H9 (cell line): ENCODE measurements around the gene HKDC1. TPM values are rescaled to one million over a fixed set of nuclear protein-coding genes. Genes with fewer than 3 reads are reported as not detected.

Experiments used
- DNase-seq: peaks from one replicate; pipeline ENCODE4 v3.0.0-alpha.2; 2017
- H2AFZ ChIP-seq: one replicate; pipeline ENCODE4 v1.6.1; 2013; ENCODE audit warnings: mild to moderate bottlenecking, low read length, control low read depth, moderate library complexity
- H2AK5ac ChIP-seq: 2 replicates; pipeline ENCODE4 v1.6.1; 2013; ENCODE audit warnings: low read length, control low read depth, mixed read lengths; ENCODE audit not compliant: insufficient read length
- H2BK120ac ChIP-seq: one replicate; pipeline ENCODE4 v1.6.1; 2013; ENCODE audit warnings: low read depth, mild to moderate bottlenecking, low read length, control low read depth, inconsistent platforms; ENCODE audit not compliant: poor library complexity, severe bottlenecking
- H2BK12ac ChIP-seq: 2 replicates; pipeline ENCODE4 v1.6.1; 2013; ENCODE audit warnings: low read length, control low read depth, mixed read lengths, low read depth; ENCODE audit not compliant: insufficient read length
- H2BK15ac ChIP-seq: 2 replicates; pipeline ENCODE4 v1.6.1; 2013; ENCODE audit warnings: low read depth, low read length, control low read depth
- H2BK20ac ChIP-seq: one replicate; pipeline ENCODE4 v1.6.1; 2013; ENCODE audit warnings: low read depth, mild to moderate bottlenecking, low read length, control low read depth, inconsistent platforms; ENCODE audit not compliant: poor library complexity, severe bottlenecking
- H2BK5ac ChIP-seq: 2 replicates; pipeline ENCODE4 v1.6.1; 2013; ENCODE audit warnings: low read length, control low read depth, mixed read lengths; ENCODE audit not compliant: insufficient read length
- H3K14ac ChIP-seq: 2 replicates; pipeline ENCODE4 v1.6.1; 2013; ENCODE audit warnings: low read length, control low read depth; ENCODE audit not compliant: insufficient read depth
- H3K18ac ChIP-seq: 2 replicates; pipeline ENCODE4 v1.6.1; 2013; ENCODE audit warnings: low read depth, mild to moderate bottlenecking, mixed read lengths, low read length, control low read depth; ENCODE audit not compliant: insufficient read length
- H3K23ac ChIP-seq: 2 replicates; pipeline ENCODE4 v1.6.1; 2013; ENCODE audit warnings: low read length, control low read depth, mixed read lengths, low read depth; ENCODE audit not compliant: insufficient read length
- H3K23me2 ChIP-seq: 2 replicates; pipeline ENCODE4 v1.6.1; 2013; ENCODE audit warnings: low read depth, mild to moderate bottlenecking, mixed read lengths, low read length, control low read depth; ENCODE audit not compliant: insufficient read length, poor library complexity, severe bottlenecking
- H3K27ac ChIP-seq: 2 replicates; pipeline ENCODE4 v1.5.1; 2013; ENCODE audit warnings: low read length, control low read depth, mixed read lengths, low read depth; ENCODE audit not compliant: insufficient read length
- H3K27me3 ChIP-seq: 2 replicates; pipeline ENCODE4 v1.6.1; 2013; ENCODE audit warnings: low read length, control low read depth, inconsistent platforms; ENCODE audit not compliant: insufficient read depth
- H3K4ac ChIP-seq: 2 replicates; pipeline ENCODE4 v1.6.1; 2013; ENCODE audit warnings: low read depth, mild to moderate bottlenecking, control low read depth, inconsistent platforms, low read length, moderate library complexity
- H3K4me1 ChIP-seq: 2 replicates; pipeline ENCODE4 v1.6.1; 2013; ENCODE audit warnings: low read length, control low read depth, inconsistent platforms; ENCODE audit not compliant: insufficient read depth
- H3K4me2 ChIP-seq: 2 replicates; pipeline ENCODE4 v1.6.1; 2013; ENCODE audit warnings: low read length, control low read depth, mixed read lengths; ENCODE audit not compliant: insufficient read length, insufficient read depth
- H3K56ac ChIP-seq: 2 replicates; pipeline ENCODE4 v1.6.1; 2013; ENCODE audit warnings: low read depth, mild to moderate bottlenecking, mixed read lengths, low read length, control low read depth; ENCODE audit not compliant: insufficient read length
- H3K79me1 ChIP-seq: 2 replicates; pipeline ENCODE4 v1.6.1; 2013; ENCODE audit warnings: low read depth, mild to moderate bottlenecking, moderate library complexity, low read length, control low read depth, inconsistent platforms; ENCODE audit not compliant: insufficient read depth, poor library complexity, severe bottlenecking
- H3K79me2 ChIP-seq: 2 replicates; pipeline ENCODE4 v1.6.1; 2013; ENCODE audit warnings: low read length, control low read depth, inconsistent platforms; ENCODE audit not compliant: insufficient read depth
- H3K9ac ChIP-seq: 2 replicates; pipeline ENCODE4 v1.6.1; 2013; ENCODE audit warnings: low read length, control low read depth, mixed read lengths; ENCODE audit not compliant: insufficient read length; ENCODE audit errors: extremely low read depth
- H3K9me3 ChIP-seq: one replicate; pipeline ENCODE4 v1.6.1; 2013; ENCODE audit warnings: low read depth, low read length, inconsistent platforms; ENCODE audit not compliant: control insufficient read depth
- H3T11ph ChIP-seq: one replicate; pipeline ENCODE4 v1.6.1; 2013; ENCODE audit warnings: mild to moderate bottlenecking, low read length, control low read depth, inconsistent platforms
- H4K20me1 ChIP-seq: one replicate; pipeline ENCODE4 v1.6.1; 2013; ENCODE audit not compliant: control insufficient read depth, insufficient read length, insufficient read depth
- H4K5ac ChIP-seq: 2 replicates; pipeline ENCODE4 v1.6.1; 2013; ENCODE audit warnings: low read depth, mild to moderate bottlenecking, mixed read lengths, low read length, control low read depth; ENCODE audit not compliant: insufficient read length
- H4K8ac ChIP-seq: replicated peaks from 2 replicates; pipeline ENCODE4 v1.6.1; 2013; ENCODE audit warnings: low read length, control low read depth, mixed read lengths, low read depth; ENCODE audit not compliant: insufficient read length
- H4K91ac ChIP-seq: 2 replicates; pipeline ENCODE4 v1.6.1; 2013; ENCODE audit warnings: low read depth, mild to moderate bottlenecking, moderate library complexity, mixed read lengths, low read length, control low read depth; ENCODE audit not compliant: insufficient read length
- H3K27ac Mint-ChIP-seq, 3 experiments: 2 replicates in 2 of 3; 3 replicates in 1 of 3; pipeline ENCODE4 v1.8.0; 2020 to 2021; ENCODE audit warnings: mixed read lengths in 3 of 3, mild to moderate bottlenecking in 1 of 3, moderate library complexity in 1 of 3
- H3K27me3 Mint-ChIP-seq: 2 replicates; pipeline ENCODE4 v1.8.0; 2021; ENCODE audit warnings: low read depth, mild to moderate bottlenecking, moderate library complexity, mixed read lengths
- H3K36me3 Mint-ChIP-seq, 3 experiments: 2 replicates in 2 of 3; 3 replicates in 1 of 3; pipeline ENCODE4 v1.8.0; 2020 to 2021; ENCODE audit warnings: low read depth in 3 of 3, mixed read lengths in 3 of 3; ENCODE audit not compliant: insufficient read depth in 1 of 3
- H3K4me1 Mint-ChIP-seq, 2 experiments: 2 replicates each; pipeline ENCODE4 v1.8.0; 2020; ENCODE audit warnings: mixed read lengths in 2 of 2
- H3K4me3 Mint-ChIP-seq, 2 experiments: 2 replicates in 1 of 2; 3 replicates in 1 of 2; pipeline ENCODE4 v1.8.0; 2020 to 2021; ENCODE audit warnings: mild to moderate bottlenecking in 2 of 2, mixed read lengths in 2 of 2, moderate library complexity in 1 of 2
- H3K9me3 Mint-ChIP-seq, 2 experiments: 2 replicates in 1 of 2; 3 replicates in 1 of 2; pipeline ENCODE4 v1.8.0; 2020; ENCODE audit warnings: mild to moderate bottlenecking in 2 of 2, mixed read lengths in 2 of 2, moderate library complexity in 1 of 2
- WGBS: extraction: QIAGEN DNeasy Blood & Tissue Kit; methylation state at CpG from one replicate; pipeline ENCODE4 v1.1.7; 2013; ENCODE audit warnings: missing lambda C conversion rate, low lambda C conversion rate, mixed read lengths; ENCODE audit not compliant: insufficient read length; ENCODE audit errors: extremely low coverage; 5-methylcytosine and 5-hydroxymethylcytosine counted together
- total RNA-seq: library from RNA; stranded (reverse); gene quantifications from 2 replicates; pipeline ENCODE4 v1.2.1, GENCODE V29; 2021
- TF ChIP-seq, protein P1 (sequence below): fragments of 200-600 bp; sonication (generic); conservative IDR thresholded peaks from 3 replicates; pipeline ENCODE4 v1.8.0; 2021; ENCODE audit warnings: antibody characterized with exemption, mild to moderate bottlenecking

Gene HKDC1
- total RNA-seq, 1 experiment from 2014 or later, result not detected

DNA sequence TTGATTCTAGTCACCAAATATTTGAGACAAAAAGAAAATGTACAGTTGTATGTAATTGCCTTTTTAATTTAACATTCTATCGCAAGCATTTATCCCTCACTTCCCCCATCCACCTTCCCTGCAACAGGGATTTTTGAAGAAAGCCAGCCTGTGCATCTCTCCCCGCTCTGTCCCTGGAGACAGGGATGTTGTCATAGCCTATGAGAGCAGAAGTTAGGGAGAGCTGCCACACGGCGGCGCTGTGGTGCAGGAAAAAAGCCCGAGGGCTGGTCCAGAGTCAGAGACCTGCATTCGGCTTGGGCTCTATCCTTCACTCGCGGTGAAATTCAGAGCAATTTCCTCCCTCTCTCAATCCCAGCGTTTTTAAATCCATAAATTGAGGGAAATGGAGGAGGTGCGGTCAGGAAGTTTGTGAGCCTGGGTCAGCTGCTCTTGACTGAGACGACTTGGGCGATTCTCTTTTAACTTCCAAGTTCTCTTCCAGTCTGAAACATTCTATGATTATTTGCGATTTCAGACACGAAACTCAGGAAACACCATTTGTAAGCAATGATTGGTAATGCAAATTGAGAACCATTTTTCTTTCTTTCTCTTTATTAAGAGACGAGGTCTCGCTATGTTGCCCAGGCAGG, 17.5 kb downstream of the HKDC1 start:
- no peak overlapping the region for H2BK120ac ChIP-seq
- H3K9ac ChIP-seq, result no peak overlapping the region
- TF ChIP-seq, protein P1, sequence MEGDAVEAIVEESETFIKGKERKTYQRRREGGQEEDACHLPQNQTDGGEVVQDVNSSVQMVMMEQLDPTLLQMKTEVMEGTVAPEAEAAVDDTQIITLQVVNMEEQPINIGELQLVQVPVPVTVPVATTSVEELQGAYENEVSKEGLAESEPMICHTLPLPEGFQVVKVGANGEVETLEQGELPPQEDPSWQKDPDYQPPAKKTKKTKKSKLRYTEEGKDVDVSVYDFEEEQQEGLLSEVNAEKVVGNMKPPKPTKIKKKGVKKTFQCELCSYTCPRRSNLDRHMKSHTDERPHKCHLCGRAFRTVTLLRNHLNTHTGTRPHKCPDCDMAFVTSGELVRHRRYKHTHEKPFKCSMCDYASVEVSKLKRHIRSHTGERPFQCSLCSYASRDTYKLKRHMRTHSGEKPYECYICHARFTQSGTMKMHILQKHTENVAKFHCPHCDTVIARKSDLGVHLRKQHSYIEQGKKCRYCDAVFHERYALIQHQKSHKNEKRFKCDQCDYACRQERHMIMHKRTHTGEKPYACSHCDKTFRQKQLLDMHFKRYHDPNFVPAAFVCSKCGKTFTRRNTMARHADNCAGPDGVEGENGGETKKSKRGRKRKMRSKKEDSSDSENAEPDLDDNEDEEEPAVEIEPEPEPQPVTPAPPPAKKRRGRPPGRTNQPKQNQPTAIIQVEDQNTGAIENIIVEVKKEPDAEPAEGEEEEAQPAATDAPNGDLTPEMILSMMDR, result peak; percentile 97
- H4K91ac ChIP-seq, result no peak overlapping the region
- no peak overlapping the region for H3K18ac ChIP-seq
- no peaks in the 10 kb centered on the region for H3K9me3 Mint-ChIP-seq
- no peak overlapping the region for H2BK5ac ChIP-seq
- no peak overlapping the region for H4K8ac ChIP-seq
- no peak overlapping the region for H2BK12ac ChIP-seq
- H2AK5ac ChIP-seq, result no peak overlapping the region
- H3K27ac ChIP-seq, result no peak overlapping the region
- H3K4me1 ChIP-seq, result peaks cover 2% of the 10 kb centered on the region; the same call in 1 of the 2 replicates
- no peak overlapping the region for H3K14ac ChIP-seq
- no peak overlapping the region for H3K27ac Mint-ChIP-seq
- no peaks in the 10 kb centered on the region for H3K9me3 ChIP-seq
- no peaks in the 10 kb centered on the region for H3K36me3 Mint-ChIP-seq
- H3K79me2 ChIP-seq, result no peaks in the 10 kb centered on the region
- H3K27me3 ChIP-seq, result no peaks in the 10 kb centered on the region; the same call in 1 of the 2 replicates
- no peaks in the 10 kb centered on the region for H3K23me2 ChIP-seq
- DNase-seq, result peak; percentile 87
- H2BK15ac ChIP-seq, result no peak overlapping the region
- no peak overlapping the region for H2BK20ac ChIP-seq
- H3K4me2 ChIP-seq, result no peak overlapping the region
- H3K4ac ChIP-seq, result no peak overlapping the region
- peak overlapping the region; percentile 97 for H2AFZ ChIP-seq
- no peak overlapping the region for H3T11ph ChIP-seq
- H3K56ac ChIP-seq, result no peak overlapping the region
- peaks cover 21 to 22% of the 10 kb centered on the region in 2 experiments for H3K4me1 Mint-ChIP-seq
- peaks cover 6% of the 10 kb centered on the region for H3K27me3 Mint-ChIP-seq
- H3K79me1 ChIP-seq, result no peaks in the 10 kb centered on the region
- no peaks in the 10 kb centered on the region for H4K20me1 ChIP-seq
- no peak overlapping the region for H4K5ac ChIP-seq
- H3K4me3 Mint-ChIP-seq, result no peak overlapping the region
- no CpG with 5 or more reads among the region's 17 CpGs for WGBS
- H3K23ac ChIP-seq, result no peak overlapping the region
